ENCODE results near the gene SNRNP200. TPM values are rescaled to one million over a fixed set of nuclear protein-coding genes. Genes with fewer than 3 reads are reported as not detected.

Gene SNRNP200
- polyA plus RNA-seq, 2 of the 4 experiments (the other 2 are of a cell fraction) = 118 to 202 TPM

DNA sequence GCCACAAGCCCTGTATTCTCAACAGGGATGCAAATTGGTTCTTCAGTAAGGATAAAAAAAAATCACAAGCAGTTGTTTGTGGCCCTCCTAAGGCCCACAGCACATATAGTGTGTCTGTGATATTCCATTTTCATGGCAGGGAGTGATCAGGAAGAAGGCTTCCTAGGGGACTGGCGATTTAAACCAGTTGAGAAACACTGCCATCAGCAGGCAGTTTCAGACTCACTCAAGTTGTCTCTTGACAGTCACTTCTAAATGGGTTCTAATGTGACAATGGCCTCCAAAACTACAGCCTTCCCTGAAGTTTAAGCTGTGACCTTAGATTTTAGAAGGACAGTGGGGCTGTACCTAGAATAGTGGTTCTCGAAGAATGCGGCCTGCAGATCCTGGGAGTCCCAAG is 33.4 kb downstream of the SNRNP200 start:
- H3K4me1 ChIP-seq = peaks cover 7% of the 10 kb centered on the region
- FAIRE-seq (no peak), ATAC-seq (no peak), DNase-seq (ENCODE audit: low read depth in 1 of 2, low spot score in 1 of 2) (peak in 1 of 2 experiments; percentile 26)
- no peaks in the 10 kb centered on the region for H3K9me3 ChIP-seq
- ChIA-PET CTCF (interaction anchor here (1.2 to 1.6 kb wide), 2 partner anchors 13 to 57 kb away, joined by 3 to 6 read pairs; no protein-coding TSS in a partner anchor), POLR2A (no interaction called here)
- TF ChIP-seq SMC3 (IDR thresholded peaks at IDR 0.05) = no peak
- TF ChIP-seq, protein P1, sequence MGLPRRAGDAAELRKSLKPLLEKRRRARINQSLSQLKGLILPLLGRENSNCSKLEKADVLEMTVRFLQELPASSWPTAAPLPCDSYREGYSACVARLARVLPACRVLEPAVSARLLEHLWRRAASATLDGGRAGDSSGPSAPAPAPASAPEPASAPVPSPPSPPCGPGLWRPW (IDR thresholded peaks at IDR 0.05) = no peak
- TF ChIP-seq JUNB (IDR thresholded peaks at IDR 0.05) = no peak
- TF ChIP-seq EHF (CRISPR knock-in tag; IDR thresholded peaks at IDR 0.05) = no peak
- no peak for TF ChIP-seq KDM5A (IDR thresholded peaks at IDR 0.05)
- no peak for TF ChIP-seq GATA3 (IDR thresholded peaks at IDR 0.05; ENCODE audit: borderline replicate concordance)
- no peak for TF ChIP-seq EP300 (IDR thresholded peaks at IDR 0.05)
- TF ChIP-seq PHF8 (IDR thresholded peaks at IDR 0.05; ENCODE audit: borderline replicate concordance, low read depth) = no peak
- no peak for TF ChIP-seq REST (IDR thresholded peaks at IDR 0.05)
- no peak for TF ChIP-seq ZSCAN20 (CRISPR knock-in tag; IDR thresholded peaks at IDR 0.05)
- no peak for TF ChIP-seq RARB (CRISPR knock-in tag; IDR thresholded peaks at IDR 0.05)
- TF ChIP-seq, protein P2, sequence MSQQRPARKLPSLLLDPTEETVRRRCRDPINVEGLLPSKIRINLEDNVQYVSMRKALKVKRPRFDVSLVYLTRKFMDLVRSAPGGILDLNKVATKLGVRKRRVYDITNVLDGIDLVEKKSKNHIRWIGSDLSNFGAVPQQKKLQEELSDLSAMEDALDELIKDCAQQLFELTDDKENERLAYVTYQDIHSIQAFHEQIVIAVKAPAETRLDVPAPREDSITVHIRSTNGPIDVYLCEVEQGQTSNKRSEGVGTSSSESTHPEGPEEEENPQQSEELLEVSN (IDR thresholded peaks at IDR 0.05; ENCODE audit: borderline replicate concordance, low read depth) = no peak
- TF ChIP-seq MYC (IDR thresholded peaks at IDR 0.05; ENCODE audit: borderline replicate concordance, low read length) = no peak
- no peak for TF ChIP-seq NPAS2 (CRISPR knock-in tag; IDR thresholded peaks at IDR 0.05; ENCODE audit: borderline replicate concordance)
- no peak for TF ChIP-seq CBX8 (IDR thresholded peaks at IDR 0.05)
- no peak for TF ChIP-seq BCL3 (IDR thresholded peaks at IDR 0.05)
- WGBS (ENCODE audit: missing lambda C conversion rate) = 91% methylated on average over 3 of the region's 3 CpGs
- no peak overlapping the region for H3K4me3 ChIP-seq
- no peak overlapping the region for H3K27ac ChIP-seq
- no peak overlapping the region for H3K4me2 ChIP-seq

- peak overlapping the region; percentile 92; a peak in 4 of 6 replicates for H3K27ac ChIP-seq
- TF ChIP-seq, protein P3, sequence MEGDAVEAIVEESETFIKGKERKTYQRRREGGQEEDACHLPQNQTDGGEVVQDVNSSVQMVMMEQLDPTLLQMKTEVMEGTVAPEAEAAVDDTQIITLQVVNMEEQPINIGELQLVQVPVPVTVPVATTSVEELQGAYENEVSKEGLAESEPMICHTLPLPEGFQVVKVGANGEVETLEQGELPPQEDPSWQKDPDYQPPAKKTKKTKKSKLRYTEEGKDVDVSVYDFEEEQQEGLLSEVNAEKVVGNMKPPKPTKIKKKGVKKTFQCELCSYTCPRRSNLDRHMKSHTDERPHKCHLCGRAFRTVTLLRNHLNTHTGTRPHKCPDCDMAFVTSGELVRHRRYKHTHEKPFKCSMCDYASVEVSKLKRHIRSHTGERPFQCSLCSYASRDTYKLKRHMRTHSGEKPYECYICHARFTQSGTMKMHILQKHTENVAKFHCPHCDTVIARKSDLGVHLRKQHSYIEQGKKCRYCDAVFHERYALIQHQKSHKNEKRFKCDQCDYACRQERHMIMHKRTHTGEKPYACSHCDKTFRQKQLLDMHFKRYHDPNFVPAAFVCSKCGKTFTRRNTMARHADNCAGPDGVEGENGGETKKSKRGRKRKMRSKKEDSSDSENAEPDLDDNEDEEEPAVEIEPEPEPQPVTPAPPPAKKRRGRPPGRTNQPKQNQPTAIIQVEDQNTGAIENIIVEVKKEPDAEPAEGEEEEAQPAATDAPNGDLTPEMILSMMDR (IDR thresholded peaks at IDR 0.05) = peak; percentile 34; the same call in 2 of the 3 replicates
- TF ChIP-seq RCOR1 (IDR thresholded peaks at IDR 0.05; ENCODE audit: low read depth, low read length) (no peak), NR3C1 (IDR thresholded peaks at IDR 0.05) (no peak), HOXA7 (CRISPR knock-in tag; IDR thresholded peaks at IDR 0.05) (no peak), RFX5 (IDR thresholded peaks at IDR 0.05) (no peak), RAD21 (conservative IDR thresholded peaks at IDR 0.05 in 1 of 2, IDR thresholded peaks at IDR 0.05 in 1 of 2) (peak; percentile 25 to 56; a peak in 3 of 5 replicates), NFE2L2 (conservative IDR thresholded peaks at IDR 0.05; ENCODE audit: low read length) (no peak), POLR2A (IDR thresholded peaks at IDR 0.05; ENCODE audit: low read length) (no peak), MAZ (IDR thresholded peaks at IDR 0.05; ENCODE audit: borderline replicate concordance, low read depth, low read length) (no peak), KDM1A (IDR thresholded peaks at IDR 0.05; ENCODE audit: low read depth) (no peak), ELK1 (IDR thresholded peaks at IDR 0.05; ENCODE audit: low read depth, low read length) (no peak)
- TF ChIP-seq, protein P4, sequence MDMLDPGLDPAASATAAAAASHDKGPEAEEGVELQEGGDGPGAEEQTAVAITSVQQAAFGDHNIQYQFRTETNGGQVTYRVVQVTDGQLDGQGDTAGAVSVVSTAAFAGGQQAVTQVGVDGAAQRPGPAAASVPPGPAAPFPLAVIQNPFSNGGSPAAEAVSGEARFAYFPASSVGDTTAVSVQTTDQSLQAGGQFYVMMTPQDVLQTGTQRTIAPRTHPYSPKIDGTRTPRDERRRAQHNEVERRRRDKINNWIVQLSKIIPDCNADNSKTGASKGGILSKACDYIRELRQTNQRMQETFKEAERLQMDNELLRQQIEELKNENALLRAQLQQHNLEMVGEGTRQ (IDR thresholded peaks at IDR 0.05) = no peak
Observed at GRCh38 chr2:96267159-96267971, 38.0 kb downstream of the SNRNP200 start.

More at GRCh38 chr2:96267159-96267971, 38.0 kb downstream of the SNRNP200 start:
- no peaks in the 10 kb centered on the region for H3K9me3 ChIP-seq
- 59% methylated on average over 12 of the region's 12 CpGs for WGBS (ENCODE audit: missing lambda C conversion rate)
- CTCF ChIA-PET = interaction anchor here (0.8 to 2.1 kb wide), 14 partner anchors 10 to 274 kb away, joined by 3 to 10 read pairs (median 4); partner anchors contain the start of gene ASTL
- FAIRE-seq (no peak), DNase-seq (ENCODE audit: low read depth in 1 of 2, low spot score in 1 of 2) (peak; percentile 39 to 66), ATAC-seq (peak; percentile 36 to 49; a peak in 3 of 6 replicates)
- H3K4me2 ChIP-seq = peak overlapping the region; percentile 93
- peak overlapping the region; percentile 97 for H3K4me3 ChIP-seq
- peaks cover 18% of the 10 kb centered on the region for H3K4me1 ChIP-seq
- POLR2A ChIA-PET = interaction anchor here (0.6 to 1.6 kb wide), 2 partner anchors 59 to 165 kb away, joined by 5 to 6 read pairs; partner anchors contain the start of gene STARD7

Data from A549 (cell line).